ENCODE data around the gene PKP3.
"Not testable (repeated sequence)": the region's sequence is repeated elsewhere in the genome, so short reads cannot be mapped to it uniquely, and the experiment has no call there.

The PKP3 gene

GRCh38 chr11:363443-363805 is 30.6 kb upstream of the PKP3 start:
- DNase-seq, result not testable (repeated sequence)

- peak; percentile 61 for DNase-seq
Measured at GRCh38 chr11:363948-364761, 29.9 kb upstream of the PKP3 start.

GRCh38 chr11:364991-365725 is 28.9 kb upstream of the PKP3 start:
- no peak for DNase-seq

GRCh38 chr11:365831-366230 is 28.2 kb upstream of the PKP3 start:
- DNase-seq, result no peak

GRCh38 chr11:367956-368413 is 26.0 kb upstream of the PKP3 start:
- no peak for DNase-seq

GRCh38 chr11:368414-369335 is 25.3 kb upstream of the PKP3 start:
- no peak for DNase-seq

GRCh38 chr11:369336-370018 is 24.5 kb upstream of the PKP3 start, which contains the start of gene B4GALNT4:
B4GALNT4 (plus strand) TSS chr11:369499; CDS start chr11:369804, 305 bp downstream.
- DNase-seq, result no peak

- no peak for DNase-seq
Measured at GRCh38 chr11:370070-370941, 23.7 kb upstream of the PKP3 start.

- no peak for DNase-seq
Measured at GRCh38 chr11:371051-371450, 23.0 kb upstream of the PKP3 start.

GRCh38 chr11:371716-372590 is 22.1 kb upstream of the PKP3 start:
- DNase-seq, result no peak

GRCh38 chr11:372809-373715 is 20.9 kb upstream of the PKP3 start:
- DNase-seq, result no peak

GRCh38 chr11:373716-374551 is 20.1 kb upstream of the PKP3 start:
- no peak for DNase-seq

GRCh38 chr11:375065-376025 is 18.7 kb upstream of the PKP3 start:
- no peak for DNase-seq

- no peak for DNase-seq
Measured at GRCh38 chr11:376531-377173, 17.4 kb upstream of the PKP3 start.

- DNase-seq, result no peak
Measured at GRCh38 chr11:377174-377865, 16.7 kb upstream of the PKP3 start.
